Measurements from ENCODE around the gene TCEANC2. TPM values are rescaled to one million over a fixed set of nuclear protein-coding genes. Genes with fewer than 3 reads are reported as not detected.

TCEANC2 gene
- total RNA-seq, 5 donors from 2014 or later (not counting 1 experiment from before 2014, with no cell fraction given): 5.9 to 12.8 (median 9.7) TPM

- POLR2A ChIA-PET: no interaction called here
Observed at GRCh38 chr1:54009406-54009805, 44.0 kb upstream of the TCEANC2 start.

GRCh38 chr1:54010415-54011117 is 42.8 kb upstream of the TCEANC2 start:
- CTCF ChIA-PET: no interaction called here
- 75% methylated on average over 2 of the region's 5 CpGs for WGBS (ENCODE audit: insufficient coverage)
- no peak overlapping the region for H3K4me3 Mint-ChIP-seq

More at GRCh38 chr1:54009406-54009805, 44.0 kb upstream of the TCEANC2 start:
- no peaks in the 10 kb centered on the region for H3K9me3 Mint-ChIP-seq
- Histone ChIP-seq H3K27me3 (replicated peaks in 1 of 2; ENCODE audit: control insufficient read depth in 2 of 2, extremely low read depth in 1 of 2, insufficient read depth in 2 of 2, low read length in 1 of 2) (peaks cover 0 to 29% of the 10 kb centered on the region in 2 experiments), H3K9me3 (no peaks in the 10 kb centered on the region), H3K27ac (ENCODE audit: low read length) (no peak overlapping the region), H3K4me3 (ENCODE audit: control insufficient read depth in 1 of 2, extremely low read depth in 1 of 2, low read length in 1 of 2) (no peak overlapping the region), H3K4me1 (ENCODE audit: control insufficient read depth in 1 of 2, extremely low read depth in 1 of 2, insufficient read depth in 2 of 2, low read length in 2 of 2) (no peaks in the 10 kb centered on the region), H3K36me3 (ENCODE audit: control insufficient read depth in 2 of 2, extremely low read depth in 1 of 2, insufficient read depth in 1 of 2, low read length in 1 of 2) (no peaks in the 10 kb centered on the region)
- H3K4me3 Mint-ChIP-seq: no peak overlapping the region
- ATAC-seq (replicated peaks in 1 of 4) (no peak), DNase-seq (no peak)
- no peaks in the 10 kb centered on the region for H3K4me1 Mint-ChIP-seq
- H3K27ac Mint-ChIP-seq: no peak overlapping the region
- 100% methylated on average over 1 of the region's 4 CpGs for WGBS (ENCODE audit: insufficient coverage)
- H3K36me3 Mint-ChIP-seq: no peaks in the 10 kb centered on the region
- peaks cover 3 to 17% of the 10 kb centered on the region in 2 donors for H3K27me3 Mint-ChIP-seq
- CTCF ChIA-PET: no interaction called here

GRCh38 chr1:54011316-54012007 is 41.9 kb upstream of the TCEANC2 start:
- ATAC-seq (replicated peaks in 1 of 4) (no peak), DNase-seq (no peak)
- ChIA-PET CTCF (no interaction called here), POLR2A (no interaction called here)
- H3K36me3 Mint-ChIP-seq: no peaks in the 10 kb centered on the region
- Histone ChIP-seq H3K4me1 (ENCODE audit: control insufficient read depth in 1 of 2, extremely low read depth in 1 of 2, insufficient read depth in 2 of 2, low read length in 2 of 2) (no peaks in the 10 kb centered on the region), H3K4me3 (ENCODE audit: control insufficient read depth in 1 of 2, extremely low read depth in 1 of 2, low read length in 1 of 2) (no peak overlapping the region), H3K9me3 (no peaks in the 10 kb centered on the region), H3K27ac (ENCODE audit: low read length) (no peak overlapping the region), H3K27me3 (replicated peaks in 1 of 2; ENCODE audit: control insufficient read depth in 2 of 2, extremely low read depth in 1 of 2, insufficient read depth in 2 of 2, low read length in 1 of 2) (peaks cover 0 to 31% of the 10 kb centered on the region in 2 experiments), H3K36me3 (ENCODE audit: control insufficient read depth in 2 of 2, extremely low read depth in 1 of 2, insufficient read depth in 1 of 2, low read length in 1 of 2) (no peaks in the 10 kb centered on the region)
- 79% methylated on average over 6 of the region's 9 CpGs for WGBS (ENCODE audit: insufficient coverage)
- H3K27ac Mint-ChIP-seq: no peak overlapping the region
- H3K4me3 Mint-ChIP-seq: no peak overlapping the region
- H3K9me3 Mint-ChIP-seq: no peaks in the 10 kb centered on the region
- H3K4me1 Mint-ChIP-seq: no peaks in the 10 kb centered on the region
- peaks cover 0 to 15% of the 10 kb centered on the region in 2 donors for H3K27me3 Mint-ChIP-seq

More at GRCh38 chr1:54010415-54011117, 42.8 kb upstream of the TCEANC2 start:
- H3K36me3 Mint-ChIP-seq: no peaks in the 10 kb centered on the region
- no peaks in the 10 kb centered on the region for H3K9me3 ChIP-seq
- no peaks in the 10 kb centered on the region for H3K4me1 ChIP-seq (ENCODE audit: control insufficient read depth in 1 of 2, extremely low read depth in 1 of 2, insufficient read depth in 2 of 2, low read length in 2 of 2)
- H3K4me3 ChIP-seq (ENCODE audit: control insufficient read depth in 1 of 2, extremely low read depth in 1 of 2, low read length in 1 of 2): no peak overlapping the region
- ATAC-seq (replicated peaks in 1 of 4): no peak
- no peaks in the 10 kb centered on the region for H3K9me3 Mint-ChIP-seq
- no peak for DNase-seq
- H3K4me1 Mint-ChIP-seq: no peaks in the 10 kb centered on the region
- POLR2A ChIA-PET: no interaction called here
- peaks cover 0 to 31% of the 10 kb centered on the region in 2 experiments for H3K27me3 ChIP-seq (replicated peaks in 1 of 2; ENCODE audit: control insufficient read depth in 2 of 2, extremely low read depth in 1 of 2, insufficient read depth in 2 of 2, low read length in 1 of 2)
- no peak overlapping the region for H3K27ac ChIP-seq (ENCODE audit: low read length)
- H3K27ac Mint-ChIP-seq: no peak overlapping the region
- no peaks in the 10 kb centered on the region for H3K36me3 ChIP-seq (ENCODE audit: control insufficient read depth in 2 of 2, extremely low read depth in 1 of 2, insufficient read depth in 1 of 2, low read length in 1 of 2)
- H3K27me3 Mint-ChIP-seq: peaks cover 3 to 16% of the 10 kb centered on the region in 2 donors

- H3K27ac Mint-ChIP-seq: no peak overlapping the region
- H3K36me3 Mint-ChIP-seq: no peaks in the 10 kb centered on the region
- Histone ChIP-seq H3K27me3 (replicated peaks in 1 of 2; ENCODE audit: control insufficient read depth in 2 of 2, extremely low read depth in 1 of 2, insufficient read depth in 2 of 2, low read length in 1 of 2) (peaks cover 0 to 32% of the 10 kb centered on the region in 2 experiments), H3K4me3 (ENCODE audit: control insufficient read depth in 1 of 2, extremely low read depth in 1 of 2, low read length in 1 of 2) (no peak overlapping the region), H3K9me3 (no peaks in the 10 kb centered on the region), H3K36me3 (ENCODE audit: control insufficient read depth in 2 of 2, extremely low read depth in 1 of 2, insufficient read depth in 1 of 2, low read length in 1 of 2) (no peaks in the 10 kb centered on the region), H3K4me1 (ENCODE audit: control insufficient read depth in 1 of 2, extremely low read depth in 1 of 2, insufficient read depth in 2 of 2, low read length in 2 of 2) (no peaks in the 10 kb centered on the region), H3K27ac (ENCODE audit: low read length) (no peak overlapping the region)
- WGBS (ENCODE audit: insufficient coverage): 87% methylated on average over 8 of the region's 9 CpGs
- H3K4me3 Mint-ChIP-seq: no peak overlapping the region
- ChIA-PET POLR2A (no interaction called here), CTCF (no interaction called here)
- ATAC-seq (replicated peaks in 1 of 4): no peak
- no peaks in the 10 kb centered on the region for H3K9me3 Mint-ChIP-seq
- peaks cover 0 to 15% of the 10 kb centered on the region in 2 donors for H3K27me3 Mint-ChIP-seq
- DNase-seq: no peak
- H3K4me1 Mint-ChIP-seq: no peaks in the 10 kb centered on the region
Observed at GRCh38 chr1:54012008-54012325, 41.4 kb upstream of the TCEANC2 start.

GRCh38 chr1:54012863-54013262 is 40.5 kb upstream of the TCEANC2 start:
- no peaks in the 10 kb centered on the region for H3K36me3 Mint-ChIP-seq
- DNase-seq (no peak), ATAC-seq (replicated peaks in 1 of 4) (no peak)
- Histone ChIP-seq H3K27ac (ENCODE audit: low read length) (no peak overlapping the region), H3K36me3 (ENCODE audit: control insufficient read depth in 2 of 2, extremely low read depth in 1 of 2, insufficient read depth in 1 of 2, low read length in 1 of 2) (no peaks in the 10 kb centered on the region), H3K27me3 (replicated peaks in 1 of 2; ENCODE audit: control insufficient read depth in 2 of 2, extremely low read depth in 1 of 2, insufficient read depth in 2 of 2, low read length in 1 of 2) (peaks cover 0 to 40% of the 10 kb centered on the region in 2 experiments), H3K9me3 (no peaks in the 10 kb centered on the region), H3K4me1 (ENCODE audit: control insufficient read depth in 1 of 2, extremely low read depth in 1 of 2, insufficient read depth in 2 of 2, low read length in 2 of 2) (no peaks in the 10 kb centered on the region), H3K4me3 (ENCODE audit: control insufficient read depth in 1 of 2, extremely low read depth in 1 of 2, low read length in 1 of 2) (no peak overlapping the region)
- POLR2A ChIA-PET: no interaction called here
- no peaks in the 10 kb centered on the region for H3K4me1 Mint-ChIP-seq
- no peak overlapping the region for H3K4me3 Mint-ChIP-seq
- H3K27ac Mint-ChIP-seq: no peak overlapping the region
- H3K9me3 Mint-ChIP-seq: no peaks in the 10 kb centered on the region
- 89% methylated on average over 5 of the region's 8 CpGs for WGBS (ENCODE audit: insufficient coverage)
- peaks cover 0 to 18% of the 10 kb centered on the region in 2 donors for H3K27me3 Mint-ChIP-seq
- CTCF ChIA-PET: interaction anchor here in 1 of 2 donors (0.6 kb wide), 1 partner anchor 20 kb away, joined by 3 read pairs; no protein-coding TSS in a partner anchor

GRCh38 chr1:54013393-54014008 is 39.9 kb upstream of the TCEANC2 start:
- Histone ChIP-seq H3K27ac (ENCODE audit: low read length) (no peak overlapping the region), H3K4me3 (ENCODE audit: control insufficient read depth in 1 of 2, extremely low read depth in 1 of 2, low read length in 1 of 2) (no peak overlapping the region), H3K4me1 (ENCODE audit: control insufficient read depth in 1 of 2, extremely low read depth in 1 of 2, insufficient read depth in 2 of 2, low read length in 2 of 2) (no peaks in the 10 kb centered on the region), H3K36me3 (ENCODE audit: control insufficient read depth in 2 of 2, extremely low read depth in 1 of 2, insufficient read depth in 1 of 2, low read length in 1 of 2) (no peaks in the 10 kb centered on the region), H3K9me3 (no peaks in the 10 kb centered on the region), H3K27me3 (replicated peaks in 1 of 2; ENCODE audit: control insufficient read depth in 2 of 2, extremely low read depth in 1 of 2, insufficient read depth in 2 of 2, low read length in 1 of 2) (peaks cover 0 to 38% of the 10 kb centered on the region in 2 experiments)
- ATAC-seq (replicated peaks in 1 of 4): no peak
- Mint-ChIP-seq H3K36me3 (no peaks in the 10 kb centered on the region), H3K4me3 (no peak overlapping the region), H3K27ac (no peak overlapping the region), H3K9me3 (no peaks in the 10 kb centered on the region), H3K4me1 (no peaks in the 10 kb centered on the region), H3K27me3 (peaks cover 0 to 18% of the 10 kb centered on the region in 2 donors)
- no peak for DNase-seq
- WGBS (ENCODE audit: insufficient coverage): 87% methylated on average over 4 of the region's 8 CpGs
- ChIA-PET POLR2A (no interaction called here), CTCF (interaction anchor here in 1 of 2 donors (0.6 kb wide), 1 partner anchor 19 kb away, joined by 3 read pairs; no protein-coding TSS in a partner anchor)

Data from T-cell (primary cell).